Neural progenitor cell (in vitro differentiated cells): ENCODE results near the gene CDC42EP4. TPM values are rescaled to one million over a fixed set of nuclear protein-coding genes. Genes with fewer than 3 reads are reported as not detected.
"Not testable (repeated sequence)": the region's sequence is repeated elsewhere in the genome, so short reads cannot be mapped to it uniquely, and the experiment has no call there.

Experiments
- DNase-seq: peaks from one replicate; pipeline ENCODE4 v3.0.0-alpha.2; 2016; ENCODE audit warnings: low spot score
- H2AFZ ChIP-seq: fragments of 200-600 bp; sonication (generic); replicated peaks from 2 replicates; pipeline ENCODE4 v1.6.1; 2016; ENCODE audit warnings: antibody characterized with exemption
- H3F3A ChIP-seq: fragments of 200-600 bp; sonication (generic); 2 replicates; pipeline ENCODE4 v1.6.1; 2016; ENCODE audit warnings: antibody characterized with exemption, low read depth
- H3K27ac ChIP-seq: fragments of 200-600 bp; sonication (generic); 2 replicates; pipeline ENCODE4 v1.5.1; 2016; ENCODE audit warnings: mild to moderate bottlenecking
- H3K27me3 ChIP-seq: fragments of 200-600 bp; sonication (generic); 2 replicates; pipeline ENCODE4 v1.6.1; 2016; ENCODE audit warnings: mild to moderate bottlenecking, moderate library complexity
- H3K36me3 ChIP-seq: fragments of 200-600 bp; sonication (generic); 2 replicates; pipeline ENCODE4 v1.5.1; 2016
- H3K4me1 ChIP-seq: fragments of 200-600 bp; sonication (generic); 2 replicates; pipeline ENCODE4 v1.6.1; 2016; ENCODE audit warnings: mixed run types
- H3K4me2 ChIP-seq: fragments of 200-600 bp; sonication (generic); 2 replicates; pipeline ENCODE4 v1.6.1; 2016
- H3K4me3 ChIP-seq: fragments of 200-600 bp; sonication (generic); 2 replicates; pipeline ENCODE4 v1.5.1; 2016
- H3K79me2 ChIP-seq: fragments of 200-600 bp; sonication (generic); 2 replicates; pipeline ENCODE4 v1.6.1; 2016; ENCODE audit warnings: low read depth
- H3K9ac ChIP-seq: fragments of 200-600 bp; sonication (generic); 2 replicates; pipeline ENCODE4 v1.6.1; 2016
- H3K9me3 ChIP-seq: fragments of 200-600 bp; sonication (generic); 2 replicates; pipeline ENCODE4 v1.5.1; 2016; ENCODE audit warnings: low read depth
- H4K20me1 ChIP-seq: fragments of 200-600 bp; sonication (generic); 2 replicates; pipeline ENCODE4 v1.6.1; 2016; ENCODE audit warnings: low read depth
- H3K27ac Mint-ChIP-seq: 3 replicates; pipeline ENCODE4 v1.8.0; 2021; ENCODE audit warnings: mixed read lengths
- H3K27me3 Mint-ChIP-seq: 2 replicates; pipeline ENCODE4 v1.8.0; 2022; ENCODE audit warnings: low read depth, mild to moderate bottlenecking, inconsistent platforms, moderate library complexity, mixed read lengths; ENCODE audit not compliant: insufficient read depth
- H3K36me3 Mint-ChIP-seq: 3 replicates; pipeline ENCODE4 v1.8.0; 2021; ENCODE audit warnings: mixed read lengths
- H3K4me1 Mint-ChIP-seq: 3 replicates; pipeline ENCODE4 v1.8.0; 2021; ENCODE audit warnings: mixed read lengths
- H3K4me3 Mint-ChIP-seq: 3 replicates; pipeline ENCODE4 v1.8.0; 2021; ENCODE audit warnings: mild to moderate bottlenecking, moderate library complexity, mixed read lengths
- H3K9me3 Mint-ChIP-seq: 3 replicates; pipeline ENCODE4 v1.8.0; 2020; ENCODE audit warnings: mixed read lengths
- EZH2 ChIP-seq: fragments of 200-600 bp; sonication (generic); IDR thresholded peaks from 2 replicates; pipeline ENCODE4 v1.6.1; 2017; ENCODE audit warnings: antibody characterized with exemption, mild to moderate bottlenecking, moderate library complexity
- EZH2phosphoT487 ChIP-seq: fragments of 200-600 bp; sonication (generic); IDR thresholded peaks from 2 replicates; pipeline ENCODE4 v1.6.1; 2017; ENCODE audit warnings: antibody characterized with exemption
- total RNA-seq: library from RNA; depleted of rRNA; stranded (reverse); fragments of >200 nt; gene quantifications from 2 replicates; pipeline ENCODE4 v1.2.3, GENCODE V29; 2015; ENCODE audit warnings: low replicate concordance
- TF ChIP-seq, protein P1 (sequence below): fragments of 200-600 bp; sonication (generic); IDR thresholded peaks from 2 replicates; pipeline ENCODE4 v1.5.1; 2017; ENCODE audit warnings: antibody characterized with exemption, mild to moderate bottlenecking

The CDC42EP4 gene
- total RNA-seq, 1 donor from 2014 or later, result 10.8 TPM

DNA sequence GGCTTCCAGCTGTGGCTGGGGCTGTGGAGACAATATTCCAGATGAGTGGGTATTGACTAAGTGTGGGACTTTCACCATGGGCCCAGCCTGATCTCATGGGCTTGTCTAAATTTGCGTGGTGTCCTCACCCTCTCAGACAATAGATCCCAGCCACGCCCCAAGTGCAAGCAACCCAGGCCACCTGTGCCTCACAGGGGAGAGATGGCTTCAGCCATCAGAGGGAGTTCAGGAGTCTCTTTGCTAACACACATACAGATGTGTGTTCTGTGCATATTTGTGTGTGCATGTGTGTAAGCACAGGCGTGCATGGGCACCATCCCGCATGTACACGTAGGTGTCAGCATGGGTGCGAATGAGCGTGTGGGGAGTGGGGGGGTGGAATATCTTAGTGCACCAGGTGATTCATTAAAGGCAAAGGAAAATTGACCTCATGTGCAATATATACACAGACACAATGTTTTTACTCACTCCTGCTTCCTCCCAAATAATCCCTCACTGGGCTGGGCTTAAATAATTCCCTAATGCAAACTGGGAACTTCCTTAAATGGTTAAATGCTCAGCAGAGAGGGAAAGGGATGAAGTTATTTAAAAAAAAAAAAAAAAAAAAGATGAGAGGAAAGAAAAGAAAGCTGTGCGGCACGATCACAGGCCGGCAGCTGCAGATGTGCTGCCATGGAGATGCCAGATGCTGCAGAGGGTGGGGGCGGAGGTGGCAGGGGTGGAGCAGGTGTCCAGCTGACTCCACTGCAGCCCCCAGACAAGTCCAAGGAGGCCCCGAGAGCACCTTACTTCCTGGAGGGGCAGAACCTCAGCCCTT lies 24.0 kb upstream of the CDC42EP4 start:
- Histone ChIP-seq H3K9me3 (no peaks in the 10 kb centered on the region), H3K27me3 (no peaks in the 10 kb centered on the region), H3K27ac (no peak overlapping the region), H3K4me1 (peaks cover 7% of the 10 kb centered on the region), H3F3A (peaks cover 12% of the 10 kb centered on the region), H3K4me3 (no peak overlapping the region), H3K79me2 (no peaks in the 10 kb centered on the region), H2AFZ (no peak overlapping the region), H3K9ac (no peak overlapping the region), H3K36me3 (no peaks in the 10 kb centered on the region), H4K20me1 (peaks cover 3% of the 10 kb centered on the region), H3K4me2 (no peak overlapping the region)
- TF ChIP-seq EZH2phosphoT487, result no peak
- TF ChIP-seq, protein P1, sequence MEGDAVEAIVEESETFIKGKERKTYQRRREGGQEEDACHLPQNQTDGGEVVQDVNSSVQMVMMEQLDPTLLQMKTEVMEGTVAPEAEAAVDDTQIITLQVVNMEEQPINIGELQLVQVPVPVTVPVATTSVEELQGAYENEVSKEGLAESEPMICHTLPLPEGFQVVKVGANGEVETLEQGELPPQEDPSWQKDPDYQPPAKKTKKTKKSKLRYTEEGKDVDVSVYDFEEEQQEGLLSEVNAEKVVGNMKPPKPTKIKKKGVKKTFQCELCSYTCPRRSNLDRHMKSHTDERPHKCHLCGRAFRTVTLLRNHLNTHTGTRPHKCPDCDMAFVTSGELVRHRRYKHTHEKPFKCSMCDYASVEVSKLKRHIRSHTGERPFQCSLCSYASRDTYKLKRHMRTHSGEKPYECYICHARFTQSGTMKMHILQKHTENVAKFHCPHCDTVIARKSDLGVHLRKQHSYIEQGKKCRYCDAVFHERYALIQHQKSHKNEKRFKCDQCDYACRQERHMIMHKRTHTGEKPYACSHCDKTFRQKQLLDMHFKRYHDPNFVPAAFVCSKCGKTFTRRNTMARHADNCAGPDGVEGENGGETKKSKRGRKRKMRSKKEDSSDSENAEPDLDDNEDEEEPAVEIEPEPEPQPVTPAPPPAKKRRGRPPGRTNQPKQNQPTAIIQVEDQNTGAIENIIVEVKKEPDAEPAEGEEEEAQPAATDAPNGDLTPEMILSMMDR, result no peak
- TF ChIP-seq EZH2, result no peak
- H3K4me1 Mint-ChIP-seq, result peaks cover 38% of the 10 kb centered on the region
- peak overlapping the region; percentile 49 for H3K4me3 Mint-ChIP-seq
- H3K9me3 Mint-ChIP-seq, result no peaks in the 10 kb centered on the region
- H3K27ac Mint-ChIP-seq, result no peak overlapping the region
- no peak for DNase-seq
- H3K36me3 Mint-ChIP-seq, result peaks cover 24% of the 10 kb centered on the region
- peaks cover 13% of the 10 kb centered on the region for H3K27me3 Mint-ChIP-seq

DNA sequence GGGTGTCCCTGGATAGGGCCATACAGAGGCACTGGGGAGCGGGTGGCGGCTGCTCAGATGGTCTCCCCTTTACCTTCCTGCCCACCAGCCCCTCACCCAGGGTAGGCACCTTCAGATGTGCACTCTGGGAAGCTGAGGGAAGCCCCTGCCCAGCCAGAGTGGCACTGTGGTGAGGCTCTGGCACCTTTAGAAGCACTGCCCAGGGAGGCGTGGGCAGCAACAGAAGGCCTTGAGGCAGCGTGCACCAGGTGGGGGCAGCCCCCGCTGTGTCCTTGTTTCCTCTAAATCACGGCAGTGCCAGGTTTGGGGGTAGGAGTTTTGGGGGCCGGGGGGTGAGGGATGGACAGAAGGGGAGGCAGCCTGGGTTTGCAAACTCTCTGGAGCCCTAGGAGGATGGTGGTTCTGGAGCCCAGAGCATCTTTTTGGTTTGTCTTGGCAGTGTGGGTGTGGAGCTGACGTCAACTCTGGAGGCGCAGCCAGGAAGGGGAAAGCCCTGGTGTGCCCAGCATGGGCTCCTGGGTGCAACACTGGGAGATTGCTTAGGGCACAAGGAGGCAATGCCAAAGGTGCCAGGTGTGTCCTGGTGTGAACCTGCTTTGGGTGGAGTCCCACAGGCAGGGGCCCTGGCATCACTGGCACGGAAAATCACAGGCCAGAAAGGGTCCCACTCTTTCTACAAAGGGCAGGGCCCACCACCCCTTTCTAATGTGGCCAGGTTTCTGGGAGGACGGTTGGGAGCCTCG lies 23.1 kb upstream of the CDC42EP4 start:
- DNase-seq, result no peak
- peaks cover 11% of the 10 kb centered on the region for H3K27me3 Mint-ChIP-seq
- Histone ChIP-seq H3K79me2 (no peaks in the 10 kb centered on the region), H3F3A (peaks cover 9% of the 10 kb centered on the region), H4K20me1 (peaks cover 3% of the 10 kb centered on the region), H3K4me1 (peaks cover 7% of the 10 kb centered on the region), H3K27ac (no peak overlapping the region), H3K4me2 (no peak overlapping the region), H3K36me3 (no peaks in the 10 kb centered on the region), H2AFZ (no peak overlapping the region), H3K27me3 (no peaks in the 10 kb centered on the region), H3K9me3 (no peaks in the 10 kb centered on the region), H3K9ac (no peak overlapping the region), H3K4me3 (no peak overlapping the region)
- no peaks in the 10 kb centered on the region for H3K9me3 Mint-ChIP-seq
- H3K4me3 Mint-ChIP-seq, result no peak overlapping the region
- H3K27ac Mint-ChIP-seq, result no peak overlapping the region
- no peak for TF ChIP-seq EZH2phosphoT487
- TF ChIP-seq EZH2, result no peak
- TF ChIP-seq, protein P1, result no peak
- H3K36me3 Mint-ChIP-seq, result peaks cover 19% of the 10 kb centered on the region
- peaks cover 33% of the 10 kb centered on the region for H3K4me1 Mint-ChIP-seq

DNA sequence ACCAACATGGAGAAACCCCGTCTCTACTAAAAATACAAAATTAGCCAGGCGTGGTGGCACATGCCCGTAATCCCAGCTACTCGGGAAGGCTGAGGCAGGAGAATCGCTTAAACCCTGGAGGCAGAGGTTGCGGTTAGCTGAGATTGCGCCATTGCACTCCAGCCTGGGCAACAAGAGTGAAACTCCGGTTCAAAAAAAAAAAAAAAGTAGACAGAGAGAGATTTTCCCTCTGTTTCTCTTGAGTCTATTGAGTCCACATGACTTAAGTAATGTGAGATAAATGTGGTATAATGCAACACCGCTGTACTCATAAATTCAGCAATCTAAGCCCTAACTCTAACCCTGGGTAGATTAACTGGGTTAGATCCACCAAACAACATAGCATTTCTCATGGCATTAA lies 21.6 kb upstream of the CDC42EP4 start:
- H3K4me3 ChIP-seq, H3K27ac ChIP-seq, H3K27ac Mint-ChIP-seq, DNase-seq, H3K9me3 Mint-ChIP-seq, H3K79me2 ChIP-seq, H3K9ac ChIP-seq, H3K4me2 ChIP-seq, H3F3A ChIP-seq, H3K27me3 ChIP-seq, H3K27me3 Mint-ChIP-seq, H3K9me3 ChIP-seq, H3K4me3 Mint-ChIP-seq, H2AFZ ChIP-seq, H4K20me1 ChIP-seq, H3K36me3 ChIP-seq, H3K4me1 ChIP-seq: not testable (repeated sequence)
- Mint-ChIP-seq H3K4me1 (peaks cover 32% of the 10 kb centered on the region), H3K36me3 (peaks cover 11% of the 10 kb centered on the region)

DNA sequence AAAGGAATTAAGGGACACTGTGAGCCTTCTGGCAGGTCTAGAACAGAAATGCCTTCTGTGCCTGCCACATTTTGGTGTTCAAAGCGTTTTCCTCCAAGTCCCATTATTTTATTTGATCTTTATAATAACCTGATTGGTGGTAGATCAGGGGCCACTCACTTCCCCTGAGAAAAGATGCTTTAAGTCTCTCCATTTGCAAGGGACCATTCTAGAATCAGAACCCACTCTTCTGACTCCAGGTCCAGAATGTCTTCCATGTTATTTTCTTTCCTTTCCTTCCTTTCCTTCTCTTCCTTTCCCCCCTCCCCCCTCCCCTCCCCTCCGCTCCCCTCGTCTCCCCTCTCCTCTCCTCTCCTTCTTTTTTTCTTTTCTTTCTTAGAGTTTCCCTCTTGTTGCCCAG lies 19.3 kb upstream of the CDC42EP4 start:
- Histone ChIP-seq H3K79me2 (no peaks in the 10 kb centered on the region), H3K4me3 (no peak overlapping the region), H3K9ac (no peak overlapping the region), H3K9me3 (no peaks in the 10 kb centered on the region), H3K36me3 (no peaks in the 10 kb centered on the region), H3F3A (peaks cover 9% of the 10 kb centered on the region), H4K20me1 (no peaks in the 10 kb centered on the region), H3K4me1 (no peaks in the 10 kb centered on the region), H3K27ac (no peak overlapping the region), H2AFZ (no peak overlapping the region), H3K4me2 (no peak overlapping the region), H3K27me3 (no peaks in the 10 kb centered on the region)
- peaks cover 15% of the 10 kb centered on the region for H3K4me1 Mint-ChIP-seq
- no peaks in the 10 kb centered on the region for H3K36me3 Mint-ChIP-seq
- peaks cover 7% of the 10 kb centered on the region for H3K27me3 Mint-ChIP-seq
- no peak for DNase-seq
- H3K9me3 Mint-ChIP-seq, result no peaks in the 10 kb centered on the region
- H3K4me3 Mint-ChIP-seq, result no peak overlapping the region
- H3K27ac Mint-ChIP-seq, result no peak overlapping the region
- TF ChIP-seq EZH2phosphoT487, result no peak
- TF ChIP-seq, protein P1, result no peak
- TF ChIP-seq EZH2, result no peak
